Measurements from ENCODE around the gene LILRA6.
"Not testable (repeated sequence)": the region's sequence is repeated elsewhere in the genome, so short reads cannot be mapped to it uniquely, and the experiment has no call there.

Gene LILRA6

GRCh38 chr19:54206030-54206830 is 36.4 kb downstream of the LILRA6 start:
- DNase-seq = no peak

- no peak for DNase-seq
Measured at GRCh38 chr19:54204767-54205468, 37.7 kb downstream of the LILRA6 start.

- DNase-seq = no peak
Measured at GRCh38 chr19:54203151-54203611, 39.4 kb downstream of the LILRA6 start.

- DNase-seq = no peak
Measured at GRCh38 chr19:54201980-54202379, 40.6 kb downstream of the LILRA6 start.

- DNase-seq = no peak
Measured at GRCh38 chr19:54201172-54201701, 41.4 kb downstream of the LILRA6 start.

GRCh38 chr19:54199401-54199800 is 43.2 kb downstream of the LILRA6 start:
- no peak for DNase-seq

- no peak for DNase-seq
Measured at GRCh38 chr19:54197121-54197520, 45.5 kb downstream of the LILRA6 start.

- DNase-seq = no peak
Measured at GRCh38 chr19:54196536-54196935, 46.1 kb downstream of the LILRA6 start.

- not testable (repeated sequence) for DNase-seq
Measured at GRCh38 chr19:54194463-54194862, 48.1 kb downstream of the LILRA6 start.

- DNase-seq = no peak
Measured at GRCh38 chr19:54193011-54193410, 49.6 kb downstream of the LILRA6 start.

- DNase-seq = no peak
Measured at GRCh38 chr19:54191811-54192453, 50.7 kb downstream of the LILRA6 start.

- peak; percentile 98 for DNase-seq
Measured at GRCh38 chr19:54191011-54191810, 51.4 kb downstream of the LILRA6 start, which contains the start of gene TSEN34. TSS of gene TSEN34 (plus strand) at chr19:54191308. CDS start at chr19:54191365, 57 bp downstream.

GRCh38 chr19:54190503-54191010 is 52.0 kb downstream of the LILRA6 start:
- DNase-seq = peak; percentile 100

- DNase-seq = peak; percentile 100
Measured at GRCh38 chr19:54189735-54190502, 52.7 kb downstream of the LILRA6 start.

- no peak for DNase-seq
Measured at GRCh38 chr19:54189145-54189734, 53.4 kb downstream of the LILRA6 start, which contains the start of gene MBOAT7. TSS of gene MBOAT7 (minus strand) at chr19:54189580. CDS start at chr19:54188508, 1,072 bp downstream.

- DNase-seq = no peak
Measured at GRCh38 chr19:54188215-54188871, 54.2 kb downstream of the LILRA6 start.

GRCh38 chr19:54186934-54187381 is 55.6 kb downstream of the LILRA6 start:
- DNase-seq = no peak

All from activated CD8-positive, alpha-beta memory T cell treated with anti-CD3 and anti-CD28 coated beads for 24 hours (primary cell).